NCI-H2107 treated with DMSO at 0.1 percent for 48 hours (cell line): ENCODE data around the gene CDC37L1.

ENCODE experiments used
- DNase-seq: peaks from one replicate; lab custom pipeline; 2025; ENCODE audit not compliant: unreplicated experiment; lab: John Stamatoyannopoulos, UW

The CDC37L1 gene

DNA sequence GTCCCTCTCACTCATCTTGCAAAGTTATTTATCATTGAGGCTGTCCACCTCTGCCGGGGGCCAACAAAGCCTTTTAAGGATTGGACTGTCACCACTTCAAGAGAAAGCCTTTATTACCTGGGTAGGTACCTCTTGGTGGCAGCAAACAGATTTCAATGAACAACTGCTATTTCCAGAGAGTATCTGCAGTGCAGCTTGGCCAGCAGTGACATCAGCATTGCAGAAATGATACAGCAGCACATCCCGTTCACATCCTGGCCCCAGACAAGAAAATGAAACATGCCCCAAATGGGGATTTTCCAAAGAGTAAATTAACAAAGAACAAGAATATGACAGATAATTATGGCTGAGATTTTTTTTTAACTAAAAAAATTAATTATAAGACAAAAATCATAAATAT is 10.8 kb upstream of the CDC37L1 start:
- no peak for DNase-seq

- no peak for DNase-seq
Observed at GRCh38 chr9:4669890-4670289, 9.5 kb upstream of the CDC37L1 start.

DNA sequence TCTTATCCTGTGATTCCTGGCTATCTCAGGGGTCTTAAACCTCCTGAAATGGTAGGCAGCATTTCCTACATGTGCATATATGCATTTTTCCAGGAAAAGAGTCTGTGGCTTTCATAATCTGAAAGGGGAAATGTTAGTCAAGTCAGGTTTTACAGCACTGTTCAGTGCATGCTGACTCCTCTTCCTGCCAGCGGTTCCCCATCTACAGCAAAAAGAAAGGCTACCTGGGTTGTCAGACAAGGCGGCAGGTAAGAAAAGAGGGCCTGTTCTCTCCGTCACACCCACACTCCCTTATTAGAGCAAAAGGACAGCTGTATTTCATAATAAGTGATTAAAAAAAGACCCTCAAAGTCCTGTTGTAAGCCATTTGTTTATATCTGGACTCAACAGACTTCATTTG is 8.8 kb upstream of the CDC37L1 start:
- no peak for DNase-seq

- no peak for DNase-seq
Observed at GRCh38 chr9:4671737-4672136, 7.6 kb upstream of the CDC37L1 start.

GRCh38 chr9:4674783-4675182 is 4.6 kb upstream of the CDC37L1 start:
- DNase-seq = no peak

DNA sequence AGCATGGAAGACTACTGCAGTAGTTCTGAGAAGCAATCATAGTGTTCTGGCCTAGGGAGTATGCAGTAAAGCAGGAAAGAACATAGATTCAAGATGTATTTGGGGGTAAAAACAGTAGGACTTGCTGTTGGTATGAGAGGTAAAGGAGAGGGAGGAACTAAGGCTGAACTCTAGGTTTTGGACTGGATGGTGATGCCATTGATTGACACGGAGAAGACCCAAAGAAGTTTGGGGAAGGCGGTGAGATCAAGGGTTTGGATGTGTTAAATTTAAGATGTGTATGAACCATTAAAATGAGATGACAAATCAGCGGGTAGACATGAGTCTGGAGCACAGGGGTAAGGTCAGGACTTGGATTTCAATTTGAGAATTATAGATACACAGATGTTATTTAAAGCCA is 2.0 kb upstream of the CDC37L1 start:
- no peak for DNase-seq

- DNase-seq = peak; percentile 60
Observed at GRCh38 chr9:4678679-4679267, 596 bp upstream of the CDC37L1 start.

- DNase-seq = no peak
Observed at GRCh38 chr9:4680173-4680525, 780 bp downstream of the CDC37L1 start.

DNA sequence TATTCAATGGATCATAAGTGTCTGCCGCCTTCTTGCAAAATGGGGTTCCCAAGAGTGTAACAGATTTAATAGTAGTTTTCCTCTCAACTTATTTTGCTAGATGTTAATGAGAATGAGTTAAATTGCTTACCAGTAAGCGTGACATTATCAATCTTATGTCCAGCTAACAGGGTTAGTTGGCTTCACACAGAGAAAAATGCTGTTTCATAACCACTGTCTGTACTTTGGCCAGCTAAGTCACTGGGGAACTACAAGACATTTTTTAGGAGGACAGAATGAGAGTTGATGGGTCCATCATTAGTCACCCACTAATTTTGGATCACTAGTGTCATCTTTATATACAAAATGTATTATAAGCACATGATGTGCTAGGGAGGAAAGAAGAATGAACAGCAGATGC is 1.4 kb downstream of the CDC37L1 start:
- no peak for DNase-seq

DNA sequence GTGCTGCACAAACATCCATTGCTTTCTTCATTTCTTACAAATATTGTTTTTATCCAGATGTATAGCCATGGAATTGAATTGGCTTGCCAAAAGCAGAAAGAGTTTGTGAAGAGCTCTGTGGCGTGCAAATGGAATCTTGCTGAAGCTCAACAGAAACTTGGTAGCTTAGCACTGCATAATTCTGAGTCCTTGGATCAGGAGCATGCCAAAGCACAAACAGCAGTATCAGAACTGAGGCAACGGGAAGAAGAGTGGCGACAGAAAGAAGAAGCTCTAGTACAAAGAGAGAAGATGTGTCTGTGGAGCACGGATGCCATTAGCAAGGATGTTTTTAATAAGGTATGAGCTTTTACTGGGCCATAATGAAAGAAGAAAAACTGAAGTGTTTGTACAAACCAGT is 5.5 kb downstream of the CDC37L1 start:
- no peak for DNase-seq

GRCh38 chr9:4686112-4686511 is 6.7 kb downstream of the CDC37L1 start:
- DNase-seq = no peak

DNA sequence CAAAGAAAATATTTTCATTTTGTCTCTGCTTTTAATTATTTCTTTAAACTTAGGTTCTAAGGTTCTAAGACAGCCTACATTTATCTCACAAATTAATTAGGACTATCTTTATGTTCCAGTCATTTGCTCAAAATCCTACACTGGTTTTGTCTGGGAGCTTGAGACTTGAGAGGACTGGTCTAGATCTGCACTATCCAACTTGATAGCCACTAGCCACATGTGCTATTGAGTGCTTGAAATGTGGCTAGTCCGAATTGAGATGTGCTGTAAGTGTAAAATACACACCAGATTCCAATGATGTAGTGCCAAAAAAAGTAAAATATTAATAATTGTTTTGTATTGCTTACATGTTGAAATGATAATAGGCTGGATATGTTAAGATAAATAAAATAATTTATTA is 7.2 kb downstream of the CDC37L1 start:
- no peak for DNase-seq

DNA sequence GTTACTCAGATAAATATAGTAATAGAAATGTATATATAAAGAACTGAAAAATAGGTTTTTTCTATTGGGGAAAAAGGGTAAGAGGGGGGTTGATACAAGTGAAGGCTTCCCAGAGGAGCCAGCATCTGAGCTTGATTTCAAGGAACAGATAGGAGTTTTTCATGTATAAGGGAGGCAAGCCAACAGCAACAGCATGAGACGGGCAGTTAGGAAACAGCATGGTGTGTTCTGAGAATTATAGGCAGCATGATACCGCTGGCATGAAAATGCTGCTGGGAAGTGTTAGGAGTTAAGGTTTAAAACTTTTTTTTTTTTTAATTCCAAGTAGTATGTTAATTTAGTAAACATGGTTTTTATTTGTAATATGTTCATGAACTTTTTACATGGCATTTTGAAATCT is 9.7 kb downstream of the CDC37L1 start:
- DNase-seq = no peak

GRCh38 chr9:4689687-4690104 is 10.3 kb downstream of the CDC37L1 start:
- DNase-seq = no peak

- no peak for DNase-seq
Observed at GRCh38 chr9:4690144-4690543, 10.8 kb downstream of the CDC37L1 start.

GRCh38 chr9:4691795-4692194 is 12.4 kb downstream of the CDC37L1 start:
- DNase-seq = no peak

DNA sequence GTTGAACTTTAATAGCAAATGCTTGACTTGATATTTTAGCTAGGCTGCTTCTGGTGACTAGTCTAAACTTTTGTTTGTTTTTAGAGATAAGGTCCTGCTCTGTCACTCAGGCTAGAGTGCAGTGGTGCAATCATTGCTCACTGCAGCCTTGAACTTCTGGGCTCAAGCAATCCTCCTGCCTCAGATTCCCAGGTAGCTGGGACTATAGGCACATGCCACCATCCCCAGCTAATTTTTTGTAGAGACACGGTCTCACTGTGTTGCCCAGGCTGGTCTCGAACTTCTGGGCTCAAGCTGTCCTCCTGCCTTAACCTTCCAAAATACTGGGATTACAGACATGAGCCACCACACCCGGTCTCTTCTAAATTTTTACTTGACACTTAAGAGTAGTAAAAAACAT is 20.7 kb downstream of the CDC37L1 start:
- DNase-seq = no peak

GRCh38 chr9:4700932-4701331 is 21.6 kb downstream of the CDC37L1 start:
- DNase-seq = no peak

GRCh38 chr9:4701526-4701925 is 22.2 kb downstream of the CDC37L1 start:
- no peak for DNase-seq

GRCh38 chr9:4704129-4704528 is 24.8 kb downstream of the CDC37L1 start:
- DNase-seq = no peak

DNA sequence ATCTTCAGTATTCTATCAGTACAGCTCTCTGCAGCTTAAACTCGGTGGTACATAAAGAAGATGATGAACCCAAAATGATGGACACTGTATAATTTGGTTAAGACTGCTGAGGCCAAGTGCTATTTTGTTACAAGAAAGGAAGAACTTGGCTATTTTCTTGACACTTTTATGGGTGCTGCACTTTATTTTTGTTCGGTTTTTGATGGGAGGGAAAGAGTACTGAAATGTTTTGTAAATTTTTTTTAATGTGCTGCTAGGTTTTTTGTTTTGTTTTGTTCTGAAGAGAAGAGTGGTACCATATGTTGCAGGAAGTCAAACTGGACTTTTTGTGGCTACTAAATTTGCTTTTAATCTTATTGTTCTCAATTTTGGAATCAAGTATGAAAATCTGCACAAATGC is 26.7 kb downstream of the CDC37L1 start:
- no peak for DNase-seq

DNA sequence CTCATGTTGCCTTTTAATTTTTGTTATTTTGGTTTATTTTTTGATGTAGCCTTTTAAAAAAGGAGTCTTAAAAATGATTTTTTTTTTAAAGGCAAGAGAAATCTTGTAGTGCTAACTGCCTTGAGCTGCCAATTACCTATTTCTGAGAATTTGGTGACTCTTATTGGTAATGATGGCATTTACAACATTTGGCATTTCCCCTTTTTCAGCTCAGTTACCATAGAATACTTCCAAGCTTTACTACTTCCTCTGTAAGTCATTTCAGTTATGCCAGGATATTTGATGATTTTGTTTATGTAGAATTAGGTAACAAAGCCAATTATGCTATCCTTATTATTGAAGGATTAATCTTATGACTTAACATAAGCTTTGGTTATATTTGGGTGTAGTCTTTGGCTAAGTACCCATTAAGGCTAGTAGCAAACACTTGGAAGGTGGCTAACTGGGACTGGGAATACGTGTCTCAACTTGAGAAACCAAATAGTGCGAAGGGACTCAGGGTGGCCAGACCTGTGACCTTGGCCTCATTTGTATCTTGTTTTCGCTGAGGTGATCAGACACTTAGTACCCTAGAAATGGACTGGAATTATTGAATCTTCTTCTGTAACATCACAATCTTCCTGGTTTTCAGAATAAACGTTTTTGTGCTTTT is 27.7 kb downstream of the CDC37L1 start:
- no peak for DNase-seq

GRCh38 chr9:4709380-4709779 is 30.0 kb downstream of the CDC37L1 start:
- DNase-seq = no peak
